Ramos (cell line): ENCODE results near the gene RENBP.
"Not testable (repeated sequence)": the region's sequence is repeated elsewhere in the genome, so short reads cannot be mapped to it uniquely, and the experiment has no call there.

Experiments used
- in situ Hi-C: fragments of 300-500 bp; cut with MboI; formaldehyde crosslinking; loops from one replicate; pipeline ENCODE4 v1.14.3; 2022; ENCODE audit warnings: low sequenced_read_pairs; ENCODE audit not compliant: unreplicated experiment

Gene RENBP

GRCh38 chrX:153944140-153944799, at the start of gene RENBP:
RENBP (minus strand) TSS chrX:153944643; CDS start chrX:153944610, 33 bp downstream.
- in situ Hi-C loops: no loop called here

GRCh38 chrX:153993978-153994377, 49.5 kb upstream of the RENBP start:
- in situ Hi-C loops: no loop called here

- in situ Hi-C loops: no loop called here
These were observed 48.6 kb upstream of the RENBP start for GRCh38 chrX:153993079-153993478.

DNA sequence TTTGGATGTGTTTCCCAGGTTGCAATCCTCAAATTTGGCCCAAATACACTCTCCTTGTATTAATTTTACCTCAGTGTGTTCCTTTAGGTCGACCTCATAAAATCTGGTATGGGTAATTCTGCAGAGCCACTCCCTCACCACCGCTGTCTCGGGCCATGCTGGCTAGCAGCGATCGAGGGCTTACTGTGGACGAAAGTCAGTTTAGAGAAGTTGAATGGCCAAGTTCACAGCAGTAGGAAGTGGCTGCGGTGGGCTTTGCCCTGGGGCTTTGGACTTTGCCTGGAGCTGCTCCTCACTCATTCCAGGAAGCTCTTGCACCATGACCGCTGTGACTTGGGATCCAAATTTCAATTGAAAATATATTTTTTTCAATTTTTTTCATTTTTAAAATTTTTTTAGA, 47.7 kb upstream of the RENBP start:
- in situ Hi-C loops: no loop called here

DNA sequence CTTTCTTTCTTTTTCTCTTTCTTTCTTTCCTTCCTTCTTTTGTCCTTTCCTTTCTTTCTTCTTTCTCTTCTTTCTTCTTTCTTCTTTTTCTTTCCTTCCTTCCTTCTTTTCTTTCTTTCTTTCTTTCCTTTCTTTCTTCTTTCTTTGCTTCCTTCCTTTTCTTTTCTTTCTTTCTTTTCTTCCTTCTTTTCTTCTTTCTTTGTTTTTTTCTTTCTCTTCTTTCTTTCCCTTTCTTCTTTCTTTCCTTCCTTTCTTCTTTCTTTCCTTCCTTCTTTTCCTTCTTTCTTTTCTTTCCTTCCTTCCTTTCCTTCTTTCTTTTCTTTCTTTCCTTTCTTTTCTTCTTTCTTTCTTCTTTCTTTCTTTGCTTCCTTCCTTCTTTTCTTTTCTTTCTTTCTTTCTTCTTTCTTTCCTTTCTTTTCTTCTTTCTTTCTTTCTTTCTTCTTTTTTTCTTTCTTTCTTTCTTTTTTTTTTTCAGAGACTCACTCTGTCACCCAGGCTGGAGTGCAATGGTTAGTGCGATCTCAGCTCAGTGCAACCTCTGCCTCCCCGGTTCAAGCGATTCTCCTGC, 46.7 kb upstream of the RENBP start:
- in situ Hi-C loops: no loop called here

- in situ Hi-C loops: no loop called here
These were observed 45.7 kb upstream of the RENBP start for GRCh38 chrX:153989973-153990655.

DNA sequence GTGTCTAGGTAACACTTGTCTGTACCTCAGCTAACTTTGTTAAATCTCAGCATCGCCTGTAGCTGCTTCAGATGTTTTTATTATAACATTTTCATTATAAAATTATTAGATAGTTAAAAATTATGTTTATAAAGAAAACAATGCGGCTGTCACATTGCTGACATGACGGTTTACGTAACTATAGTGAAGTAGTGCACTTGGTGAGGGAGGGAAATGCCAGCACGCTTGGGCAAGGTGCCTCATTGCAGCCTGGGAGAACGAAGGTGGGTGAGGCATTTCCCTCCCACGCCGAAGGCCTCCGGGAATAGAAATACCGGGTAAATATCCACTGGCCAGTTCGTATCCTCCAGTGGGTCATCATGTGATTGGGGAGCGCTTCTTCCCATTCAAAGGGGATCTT, 44.0 kb upstream of the RENBP start:
- in situ Hi-C loops: no loop called here

GRCh38 chrX:153984351-153985178, 40.1 kb upstream of the RENBP start:
- in situ Hi-C loops: no loop called here

- in situ Hi-C loops: no loop called here
These were observed 38.9 kb upstream of the RENBP start for GRCh38 chrX:153983321-153983801.

DNA sequence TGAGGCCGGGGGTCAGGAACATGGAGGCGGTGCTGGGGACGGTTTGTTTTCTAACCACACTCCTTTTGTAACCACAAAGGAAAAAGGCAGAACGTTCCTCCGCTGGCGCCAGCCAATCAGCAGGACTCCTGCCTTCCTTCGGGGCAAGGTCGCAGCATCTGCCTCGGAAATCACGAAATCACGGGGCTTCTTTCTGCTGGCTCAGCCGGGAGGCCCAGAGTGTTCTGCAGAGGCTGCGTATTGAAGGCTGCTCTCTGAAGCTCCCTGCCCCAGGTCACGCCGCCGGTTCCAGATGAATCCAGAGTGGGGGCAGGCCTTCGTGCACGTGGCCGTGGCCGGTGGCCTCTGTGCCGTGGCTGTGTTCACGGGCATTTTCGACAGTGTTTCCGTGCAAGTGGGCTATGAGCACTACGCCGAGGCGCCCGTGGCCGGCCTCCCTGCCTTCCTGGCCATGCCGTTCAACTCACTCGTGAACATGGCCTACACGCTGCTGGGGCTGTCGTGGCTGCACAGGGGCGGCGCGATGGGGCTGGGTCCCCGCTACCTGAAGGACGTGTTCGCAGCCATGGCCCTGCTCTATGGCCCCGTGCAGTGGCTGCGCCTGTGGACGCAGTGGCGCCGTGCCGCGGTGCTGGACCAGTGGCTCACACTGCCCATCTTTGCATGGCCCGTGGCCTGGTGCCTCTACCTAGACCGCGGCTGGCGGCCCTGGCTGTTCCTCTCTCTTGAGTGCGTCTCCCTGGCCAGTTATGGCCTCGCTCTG, 37.5 kb upstream of the RENBP start:
- in situ Hi-C loops: no loop called here

DNA sequence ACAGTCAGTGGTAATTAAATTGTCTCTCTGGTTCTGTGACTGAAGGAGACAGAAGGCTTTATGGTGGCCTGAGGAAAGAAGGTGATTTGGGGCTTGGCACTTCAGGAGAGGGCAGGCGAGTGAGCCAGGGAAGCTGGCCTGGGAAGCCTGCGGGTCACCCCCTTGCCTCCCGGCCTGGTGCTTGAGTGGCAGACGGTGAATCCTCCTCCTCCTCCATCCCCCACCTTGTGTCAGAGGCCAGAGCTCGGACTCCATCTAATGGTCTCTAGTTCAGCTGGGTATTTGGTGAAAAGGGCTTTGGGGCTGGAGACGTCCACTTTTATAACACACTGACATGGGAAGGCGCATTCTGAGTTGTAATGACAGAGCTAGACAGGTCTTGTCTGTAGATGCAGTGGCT, 36.8 kb upstream of the RENBP start:
- in situ Hi-C loops: no loop called here

- in situ Hi-C loops: not testable (repeated sequence)
These were observed 36.0 kb upstream of the RENBP start for GRCh38 chrX:153980394-153980793.

- in situ Hi-C loops: no loop called here
These were observed 30.4 kb upstream of the RENBP start for GRCh38 chrX:153974726-153975286.

- in situ Hi-C loops: no loop called here
These were observed 29.7 kb upstream of the RENBP start for GRCh38 chrX:153974003-153974725.

DNA sequence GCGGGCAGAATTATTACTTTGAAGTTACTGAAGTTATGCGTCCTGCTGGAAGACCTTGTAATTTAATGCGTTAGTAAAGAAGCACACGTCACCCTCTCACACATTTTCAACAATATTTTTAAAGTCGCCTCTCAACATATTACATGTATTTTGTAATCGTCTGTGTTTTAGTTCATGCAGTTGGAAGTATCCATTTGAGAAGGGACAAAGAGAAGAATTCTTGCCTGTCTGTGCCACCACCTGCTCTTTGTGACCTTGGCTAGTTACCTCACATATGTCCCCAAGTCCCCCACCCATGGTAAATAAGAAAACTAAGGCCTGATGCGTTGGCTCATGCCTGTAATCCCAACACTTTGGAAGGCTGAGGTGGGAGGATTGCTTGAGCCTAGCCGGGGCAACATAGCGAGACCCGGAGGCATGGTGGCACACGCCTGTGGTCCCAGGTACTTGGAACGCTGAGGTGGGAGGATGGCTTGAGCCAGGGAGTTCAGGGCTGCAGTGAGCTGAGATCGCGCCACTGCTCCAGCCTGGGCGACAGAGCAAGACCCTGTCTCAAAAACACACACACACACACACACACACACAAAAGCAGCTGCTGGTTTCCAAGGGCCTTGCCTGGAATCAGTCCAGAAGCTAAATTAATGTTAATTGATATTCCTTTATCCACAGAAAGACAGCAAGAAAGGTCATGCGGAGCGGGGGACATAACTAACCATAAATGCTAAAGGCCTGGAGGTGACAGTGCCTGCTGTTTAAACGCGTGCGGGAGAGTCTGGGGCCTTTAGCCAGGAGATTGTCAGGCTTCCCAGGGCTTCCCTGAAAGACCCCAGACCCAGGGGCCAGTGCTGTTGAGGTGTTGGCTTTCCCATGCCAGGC, 28.9 kb upstream of the RENBP start:
- in situ Hi-C loops: no loop called here

- in situ Hi-C loops: no loop called here
These were observed 28.1 kb upstream of the RENBP start, which contains the start of gene TMEM187 for GRCh38 chrX:153972368-153973126. TMEM187 (plus strand) TSS chrX:153972754; CDS start chrX:153982063, 9,309 bp downstream.
